Measurements from ENCODE around the gene NFATC3.

- TF ChIP-seq CTCF (IDR thresholded peaks at IDR 0.05) = no peak
- peak in 2 of 3 donors; percentile 22 to 68 for TF ChIP-seq POLR2AphosphoS5 (IDR thresholded peaks at IDR 0.05)
- TF ChIP-seq EP300 (IDR thresholded peaks at IDR 0.05) = peak; percentile 53
These were observed 173.0 kb downstream of the NFATC3 start for GRCh38 chr16:68257906-68258800.
